Measurements from ENCODE around the gene NAV2.
"Not testable (repeated sequence)": the region's sequence is repeated elsewhere in the genome, so short reads cannot be mapped to it uniquely, and the experiment has no call there.

Gene NAV2

DNA sequence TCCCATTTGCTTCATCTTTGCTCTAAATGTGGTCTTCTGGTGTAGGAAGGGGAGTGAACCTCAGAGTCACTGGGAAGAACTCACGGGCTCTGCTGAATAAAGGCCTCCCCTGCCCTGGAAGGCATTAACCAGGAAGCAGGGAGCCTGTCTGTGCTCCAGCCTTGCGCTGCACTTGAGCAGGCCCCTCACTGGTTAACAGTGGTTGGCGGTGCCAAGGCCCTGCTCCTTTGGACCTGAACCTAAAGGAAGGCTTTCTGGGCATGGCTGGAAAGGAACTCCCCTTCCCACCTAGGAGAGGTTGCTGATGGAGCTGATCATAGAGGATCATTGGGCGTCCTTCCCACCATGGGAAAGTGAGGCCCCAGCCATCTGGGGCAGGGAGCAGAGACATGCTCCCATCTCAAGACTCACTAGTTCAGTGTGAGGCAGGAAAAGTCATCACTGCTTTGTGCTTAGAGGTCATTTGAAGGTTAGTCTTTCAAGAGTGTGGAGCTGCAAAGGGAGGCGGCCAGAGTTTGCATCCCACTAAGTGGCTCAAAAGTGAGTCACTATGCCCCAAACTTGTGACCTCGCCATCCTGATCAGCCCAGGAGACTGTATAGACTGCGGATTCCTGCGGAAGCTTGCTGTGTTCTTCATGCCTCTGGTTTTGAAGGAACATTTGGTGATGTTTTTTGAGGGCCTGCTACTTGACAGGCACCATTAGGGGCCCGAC lies 397.3 kb downstream of the NAV2 start:
- DNase-seq: no peak

GRCh38 chr11:20110908-20111669 lies 398.5 kb downstream of the NAV2 start:
- peak in 3 of 6 experiments; percentile 2 to 18 (median 3) for DNase-seq

- no peak for DNase-seq
Measured at GRCh38 chr11:20111871-20112270, 399.2 kb downstream of the NAV2 start.

DNA sequence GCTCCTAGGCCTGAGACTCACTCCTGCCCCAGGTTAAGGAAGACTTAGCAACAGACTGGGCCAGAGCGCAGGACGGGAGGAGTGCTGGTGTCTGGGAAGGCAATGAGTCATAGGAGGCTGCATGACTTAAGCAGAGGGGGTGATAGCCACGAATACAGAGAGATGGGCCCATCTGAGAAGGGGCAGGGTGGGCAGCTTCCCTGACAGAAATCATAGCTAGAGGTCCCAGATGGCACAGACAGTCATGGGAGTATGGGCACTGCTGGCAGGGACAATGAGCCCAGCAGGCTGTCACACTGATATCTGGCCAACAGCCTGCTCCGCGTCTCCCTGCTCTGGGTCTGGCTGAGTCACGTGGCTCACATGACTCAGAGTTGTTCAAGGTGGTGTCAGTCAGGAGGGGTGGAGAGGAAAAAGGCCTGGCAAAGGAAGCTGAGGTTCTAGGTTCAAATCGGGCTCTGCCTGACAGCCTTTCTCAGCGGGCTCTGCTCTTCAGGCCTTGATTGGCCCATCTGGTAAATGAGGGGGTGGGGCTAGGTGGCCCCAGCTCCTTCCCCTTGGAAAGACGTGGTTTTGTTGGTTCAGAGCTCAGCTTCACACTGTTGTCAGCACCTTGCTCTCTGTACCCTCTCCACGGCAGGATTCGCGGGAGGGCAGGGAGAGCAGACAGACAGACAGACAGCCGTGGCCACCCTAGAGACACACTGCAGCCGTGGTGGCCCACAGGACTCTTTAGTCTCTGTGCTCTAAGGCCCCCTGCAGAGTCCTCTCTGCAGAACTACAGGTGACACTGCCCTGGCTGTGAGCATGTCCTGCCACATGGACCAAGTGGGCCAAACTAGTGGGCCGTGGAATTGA lies 399.9 kb downstream of the NAV2 start:
- no peak for DNase-seq

GRCh38 chr11:20113149-20113438 lies 400.5 kb downstream of the NAV2 start:
- no peak for DNase-seq

GRCh38 chr11:20114588-20114987 lies 402.0 kb downstream of the NAV2 start:
- DNase-seq: no peak

- DNase-seq: no peak
Measured at GRCh38 chr11:20116825-20117224, 404.2 kb downstream of the NAV2 start.

GRCh38 chr11:20117291-20117690 lies 404.7 kb downstream of the NAV2 start:
- DNase-seq: no peak

DNA sequence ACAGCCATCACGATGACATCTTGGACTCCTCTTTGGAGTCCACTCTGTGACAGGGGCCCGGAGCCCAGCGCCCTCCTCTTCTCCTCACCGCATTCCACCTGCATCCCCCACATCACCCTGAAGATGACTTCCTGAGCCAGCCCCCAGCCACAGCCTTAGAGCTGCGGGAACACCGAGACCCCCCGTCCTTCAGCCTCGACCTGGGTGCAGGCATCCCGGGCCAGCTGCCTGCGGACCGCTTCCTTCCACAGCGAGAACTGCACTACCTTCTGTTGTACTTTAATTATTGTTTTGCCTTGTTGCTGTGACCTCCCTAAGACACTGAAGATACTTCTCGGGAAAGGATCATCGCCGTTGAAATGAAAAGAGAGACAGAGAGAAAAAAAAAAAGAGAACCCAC lies 405.6 kb downstream of the NAV2 start:
- no peak for DNase-seq

- no peak for DNase-seq
Measured at GRCh38 chr11:20119315-20119714, 406.7 kb downstream of the NAV2 start.

DNA sequence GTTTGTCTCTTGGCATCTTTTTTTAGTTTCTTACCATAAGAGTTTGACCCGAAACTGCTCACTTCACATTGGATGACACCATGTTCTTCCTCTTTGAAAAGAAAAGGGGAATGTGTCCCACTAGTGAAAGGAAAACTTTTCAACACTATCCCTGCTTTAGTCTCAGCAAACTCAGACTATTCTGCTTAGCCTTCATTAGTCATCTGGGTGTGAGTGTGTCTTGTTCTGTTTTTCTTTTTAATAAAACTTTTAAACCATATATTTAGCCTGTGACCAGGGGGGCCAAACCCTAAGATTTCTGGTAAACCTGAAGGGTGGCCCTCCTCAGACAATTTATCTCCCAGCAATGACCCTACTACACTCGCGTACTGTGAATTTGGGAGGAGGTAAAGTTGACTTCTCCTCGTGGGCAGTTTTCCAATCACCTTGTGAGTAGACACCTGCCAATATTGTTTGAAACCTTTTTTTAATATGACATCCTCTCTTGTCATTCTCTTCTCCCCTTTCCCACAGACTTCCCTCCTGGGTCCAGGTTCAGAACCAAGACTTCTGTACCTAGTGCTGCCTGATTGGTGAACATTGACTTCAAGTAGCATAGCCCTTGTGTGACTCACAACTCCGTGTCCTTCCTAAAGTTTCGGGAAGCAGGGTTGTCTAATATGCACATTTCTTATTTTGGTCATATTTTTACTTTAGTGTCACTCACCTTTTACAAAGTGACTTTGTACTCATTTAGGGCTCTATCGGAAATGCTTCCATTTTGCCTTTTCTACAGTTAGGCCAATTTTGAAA lies 407.7 kb downstream of the NAV2 start:
- no peak for DNase-seq

DNA sequence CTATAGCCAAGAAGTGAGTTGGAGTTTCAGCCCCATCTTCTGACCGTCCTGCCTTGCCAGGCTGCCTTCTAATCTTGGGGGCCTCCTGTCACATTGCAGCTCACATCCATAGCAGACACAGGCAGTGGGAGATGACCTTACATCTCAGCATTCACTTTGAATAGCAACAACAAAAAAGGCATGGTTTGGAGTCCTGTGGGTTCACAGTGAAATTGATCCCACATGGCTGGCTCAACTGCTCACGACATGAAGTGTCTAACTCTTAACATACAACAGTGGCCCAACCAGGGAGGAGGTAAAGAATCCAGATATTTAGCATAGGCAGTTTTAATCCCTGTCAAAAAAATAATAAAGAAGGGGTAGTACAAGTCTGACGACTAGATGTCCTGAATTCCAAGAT lies 409.5 kb downstream of the NAV2 start:
- DNase-seq: no peak

DNA sequence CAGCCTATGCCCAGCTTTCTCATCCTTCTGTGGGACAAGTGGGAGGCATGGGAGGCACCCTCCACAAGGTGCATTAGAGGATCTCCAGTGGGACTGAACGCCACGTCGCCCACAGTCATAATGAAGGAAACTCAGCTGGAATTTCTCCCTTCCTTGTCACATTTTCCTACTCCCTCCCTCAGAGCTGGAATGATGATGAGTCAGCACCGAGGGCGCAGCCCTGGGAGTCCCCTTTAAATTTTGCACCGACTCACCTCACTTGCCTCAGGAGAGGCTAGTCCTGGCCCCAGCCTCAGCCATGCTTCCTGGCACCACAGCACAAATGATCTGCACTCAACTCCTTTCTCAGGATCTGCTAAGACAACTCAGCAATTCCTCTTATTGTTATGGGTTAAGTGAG lies 413.3 kb downstream of the NAV2 start:
- no peak for DNase-seq

DNA sequence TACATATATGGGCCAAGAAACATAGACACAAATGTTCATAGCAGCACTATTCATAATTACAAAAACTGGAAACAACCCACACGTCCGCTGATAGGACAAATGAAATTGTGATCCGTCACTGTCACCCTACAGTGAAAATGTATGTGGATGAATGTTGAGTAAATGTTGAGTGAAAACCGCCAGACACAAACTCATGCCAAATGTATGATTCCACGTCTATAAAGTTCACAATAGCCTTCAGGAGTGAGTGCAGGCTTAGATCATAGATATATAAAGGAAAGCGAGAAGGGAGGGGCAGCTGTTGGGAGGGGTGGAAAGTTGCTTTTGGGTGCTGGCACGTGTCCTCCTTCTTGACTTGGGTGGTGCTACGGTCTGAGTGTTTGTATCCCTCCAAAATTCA lies 414.1 kb downstream of the NAV2 start:
- DNase-seq: no peak

DNA sequence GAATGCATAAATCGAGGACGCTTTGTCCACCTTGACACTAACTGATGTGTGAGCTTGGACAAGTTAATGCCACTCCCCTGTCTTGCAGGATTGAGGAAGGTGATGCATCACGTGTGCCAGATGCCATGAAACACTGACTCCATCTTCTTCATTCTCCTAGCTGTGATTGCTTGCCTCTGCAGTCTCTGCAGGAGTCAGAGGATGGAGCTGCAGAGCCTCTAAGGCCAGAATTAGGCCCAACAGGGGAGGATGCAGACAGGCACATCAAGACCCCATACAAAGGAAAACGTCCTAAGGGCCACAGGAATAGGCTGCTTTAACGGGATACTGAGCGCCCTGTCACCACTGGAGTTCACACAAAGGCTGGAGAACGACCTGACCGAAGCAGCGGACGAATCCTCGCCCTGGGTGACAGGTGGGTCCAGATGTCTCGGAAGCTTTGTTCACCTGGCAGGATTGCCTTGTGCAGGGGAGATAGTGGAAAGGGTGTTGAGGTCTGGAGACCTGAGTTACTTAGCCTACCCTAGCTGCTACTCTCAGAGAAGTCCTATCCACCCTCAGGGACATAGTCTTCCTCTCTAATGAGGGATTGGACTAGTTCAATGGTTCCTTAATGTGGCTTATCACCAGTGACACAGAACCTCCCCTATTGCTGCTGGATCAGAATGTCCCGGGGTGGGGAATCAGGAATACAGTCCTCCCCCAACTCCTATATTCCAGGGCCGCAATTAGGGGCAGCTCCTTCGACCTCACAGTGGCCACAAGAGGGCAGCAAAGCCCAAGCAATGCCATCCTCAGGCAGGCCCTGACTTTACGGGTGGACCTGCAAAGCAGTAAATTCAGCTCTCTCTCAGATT lies 415.3 kb downstream of the NAV2 start:
- DNase-seq: peak; percentile 44 to 78 (median 59)

GRCh38 chr11:20128528-20128825 lies 415.8 kb downstream of the NAV2 start:
- not testable (repeated sequence) for DNase-seq

DNA sequence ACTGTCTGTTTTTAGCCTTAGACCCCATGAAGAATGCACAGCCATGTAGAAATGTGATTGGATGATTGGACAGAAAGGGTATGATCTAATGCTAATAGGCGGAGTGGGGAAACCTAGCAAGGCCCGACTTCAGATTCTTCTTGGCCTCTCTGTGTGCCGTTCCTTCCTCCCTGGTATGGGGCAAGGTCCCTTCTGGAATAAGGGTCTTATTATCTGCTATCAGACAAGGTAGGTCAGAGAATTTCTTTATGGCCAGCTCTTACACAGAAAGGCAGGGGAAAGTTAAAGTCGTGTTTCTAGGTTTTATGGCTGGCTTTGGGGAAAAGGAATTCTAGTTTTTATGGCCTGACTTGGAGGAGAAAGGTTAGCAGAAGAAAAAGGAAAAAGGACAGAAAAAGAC lies 417.0 kb downstream of the NAV2 start:
- DNase-seq: no peak

DNA sequence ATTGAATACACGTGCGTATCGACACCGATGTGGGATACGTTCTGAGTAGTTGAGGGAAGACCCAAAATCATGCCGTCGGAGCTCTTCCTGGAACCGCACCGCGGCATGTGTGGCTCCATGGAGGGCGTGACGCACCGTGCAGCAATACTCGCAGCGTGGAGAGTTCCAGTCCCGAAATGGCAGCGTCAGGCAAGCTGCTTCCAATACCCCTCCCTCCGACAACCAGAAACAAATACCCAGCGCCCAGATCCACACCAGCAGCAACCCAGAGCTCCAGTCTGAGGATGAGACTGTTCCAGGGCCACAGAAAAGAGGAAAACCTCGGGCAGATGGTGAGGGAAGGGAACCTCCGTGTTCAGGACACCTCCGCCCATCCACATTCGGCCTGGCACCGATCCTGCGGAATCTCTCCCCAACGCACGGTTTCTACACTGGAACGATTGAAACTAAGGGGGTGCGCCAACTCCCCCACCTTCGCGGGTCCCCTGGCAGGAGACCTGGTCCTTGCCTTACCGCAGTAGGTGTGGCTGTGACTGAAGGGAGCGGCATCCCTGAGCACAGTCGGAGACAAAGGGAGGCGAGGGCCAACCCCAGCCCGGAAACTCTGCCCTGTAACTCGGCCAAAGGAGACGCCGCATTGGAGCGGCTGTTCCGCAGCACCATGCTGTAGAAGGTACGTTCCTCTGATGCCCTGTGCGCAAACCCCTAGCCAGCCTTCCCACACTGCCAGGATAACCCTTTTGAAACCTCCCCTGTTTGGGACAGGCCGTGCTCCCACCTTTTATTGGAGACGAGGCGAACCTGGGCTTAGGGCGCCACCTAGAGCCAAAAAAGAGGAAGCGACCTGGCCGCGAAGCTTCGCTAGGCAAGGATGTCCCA lies 419.4 kb downstream of the NAV2 start:
- DNase-seq: peak in 5 of 6 experiments; percentile 3 to 35 (median 20)

DNA sequence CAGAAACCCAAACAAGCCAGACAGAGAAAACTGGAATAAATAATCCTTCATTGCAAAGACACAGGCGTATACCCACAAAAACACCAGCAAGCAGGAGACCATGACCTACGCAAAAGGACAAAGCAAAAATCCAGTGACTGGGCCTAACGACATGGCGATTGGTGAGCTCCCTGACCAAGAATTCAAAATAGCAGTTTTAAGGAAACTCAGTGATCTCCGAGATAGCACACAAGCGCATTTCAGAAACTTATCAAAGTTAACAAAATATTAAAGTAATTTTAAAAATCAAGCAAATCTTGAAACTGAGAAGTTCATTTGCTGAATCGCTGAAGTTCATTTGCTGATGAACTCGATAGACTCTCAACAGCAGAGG lies 420.0 kb downstream of the NAV2 start:
- DNase-seq: no peak

GRCh38 chr11:20134991-20135736 lies 422.5 kb downstream of the NAV2 start:
- DNase-seq: no peak

Data from stimulated activated naive CD4-positive, alpha-beta T cell (primary cell).